Umbilical cord (tissue), 2 donors: ENCODE data around the gene MYO3A. TPM values are rescaled to one million over a fixed set of nuclear protein-coding genes. Genes with fewer than 3 reads are reported as not detected.

Experiments
- DNase-seq: peaks from one replicate; pipeline ENCODE4 v3.0.0-alpha.2; 2015; ENCODE audit warnings: low spot score
- total RNA-seq: library from RNA; depleted of rRNA; stranded (reverse); fragments of >200 nt; gene quantifications from one replicate; pipeline ENCODE4 v1.2.3, GENCODE V29; 2014; ENCODE audit warnings: low replicate concordance; ENCODE audit not compliant: insufficient read depth

Gene MYO3A
- total RNA-seq, 1 donor from 2014 or later = 4.3 TPM

GRCh38 chr10:26259341-26259740 is 325.3 kb downstream of the MYO3A start:
- no peak for DNase-seq
